GM12878 (cell line): ENCODE data around the gene SNAI3.

Experiments used
- ASH2L ChIP-seq: fragments of 300-600, 200-600 bp; sonication (generic); IDR thresholded peaks from 2 replicates; pipeline ENCODE4 v1.6.1; 2017; ENCODE audit warnings: low read depth, mild to moderate bottlenecking, borderline replicate concordance
- MXI1 ChIP-seq: fragments of 150-350 bp; IDR thresholded peaks from 2 replicates; pipeline ENCODE4 v1.6.1; 2011; ENCODE audit warnings: low read depth, mild to moderate bottlenecking, inconsistent platforms, low read length, improper control_type of control experiment
- TF ChIP-seq, protein P1 (sequence below), 3 experiments: IDR thresholded peaks in 2 of 3; conservative IDR thresholded peaks in 1 of 3; 2 replicates each; pipeline ENCODE4 v1.5.1; 2011; ENCODE audit warnings: low read depth in 3 of 3, low read length in 3 of 3, mild to moderate bottlenecking in 3 of 3, control low read depth in 2 of 3, moderate library complexity in 2 of 3, inconsistent platforms in 1 of 3, mixed read lengths in 1 of 3; ENCODE audit not compliant: control insufficient read depth in 2 of 3, insufficient read depth in 1 of 3; ENCODE audit errors: extremely low read depth in 1 of 3

DNA sequence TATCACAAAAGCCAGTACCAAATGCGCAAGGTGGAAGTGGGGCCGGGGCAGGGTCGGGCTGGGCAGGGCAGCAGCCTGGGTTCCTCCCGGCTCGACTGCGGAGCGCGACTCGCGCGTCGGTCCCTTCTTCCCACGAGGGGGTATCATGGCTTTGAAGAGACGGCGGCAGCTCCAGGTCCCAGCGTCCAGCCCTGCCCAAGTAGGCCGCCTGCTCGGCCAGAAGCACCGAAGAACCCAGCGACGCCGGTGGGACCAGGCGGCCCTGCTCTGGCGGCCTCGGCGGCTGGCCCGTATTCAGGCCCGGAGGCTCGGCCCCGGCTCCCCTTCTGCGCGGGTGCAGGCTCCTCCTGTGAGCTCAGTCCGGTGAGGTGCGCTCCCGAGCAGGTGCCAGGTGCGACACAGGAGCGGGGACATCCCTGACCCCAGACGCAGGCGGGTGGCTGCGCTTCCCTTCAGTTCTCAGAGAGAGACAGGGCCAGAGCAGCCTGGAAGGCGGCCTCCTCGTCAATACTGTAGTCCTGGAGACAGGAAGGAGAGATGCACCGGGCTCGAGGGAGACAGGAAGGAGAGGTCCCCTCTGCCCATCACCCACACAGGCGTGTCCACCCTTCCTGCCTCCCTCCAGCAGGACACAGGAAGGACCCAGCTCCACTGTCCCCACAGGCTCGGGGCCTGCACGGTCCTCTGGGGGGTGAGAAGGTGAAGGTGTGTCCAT, 11.0 kb upstream of the SNAI3 start:
- TF ChIP-seq MXI1 = no peak
- TF ChIP-seq ASH2L = no peak
- TF ChIP-seq, protein P1, sequence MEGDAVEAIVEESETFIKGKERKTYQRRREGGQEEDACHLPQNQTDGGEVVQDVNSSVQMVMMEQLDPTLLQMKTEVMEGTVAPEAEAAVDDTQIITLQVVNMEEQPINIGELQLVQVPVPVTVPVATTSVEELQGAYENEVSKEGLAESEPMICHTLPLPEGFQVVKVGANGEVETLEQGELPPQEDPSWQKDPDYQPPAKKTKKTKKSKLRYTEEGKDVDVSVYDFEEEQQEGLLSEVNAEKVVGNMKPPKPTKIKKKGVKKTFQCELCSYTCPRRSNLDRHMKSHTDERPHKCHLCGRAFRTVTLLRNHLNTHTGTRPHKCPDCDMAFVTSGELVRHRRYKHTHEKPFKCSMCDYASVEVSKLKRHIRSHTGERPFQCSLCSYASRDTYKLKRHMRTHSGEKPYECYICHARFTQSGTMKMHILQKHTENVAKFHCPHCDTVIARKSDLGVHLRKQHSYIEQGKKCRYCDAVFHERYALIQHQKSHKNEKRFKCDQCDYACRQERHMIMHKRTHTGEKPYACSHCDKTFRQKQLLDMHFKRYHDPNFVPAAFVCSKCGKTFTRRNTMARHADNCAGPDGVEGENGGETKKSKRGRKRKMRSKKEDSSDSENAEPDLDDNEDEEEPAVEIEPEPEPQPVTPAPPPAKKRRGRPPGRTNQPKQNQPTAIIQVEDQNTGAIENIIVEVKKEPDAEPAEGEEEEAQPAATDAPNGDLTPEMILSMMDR (IDR thresholded peaks at IDR 0.05 in 2 of 3, conservative IDR thresholded peaks at IDR 0.05 in 1 of 3; ENCODE audit: control insufficient read depth in 2 of 3, extremely low read depth in 1 of 3, insufficient read depth in 1 of 3, low read depth in 3 of 3, low read length in 3 of 3) = no peak
